NCI-H187 treated with DMSO at 0.1 percent for 48 hours (cell line): Measurements from ENCODE around the gene KCNAB2.

Experiments used
- DNase-seq: peaks from one replicate; lab custom pipeline; 2025; lab: John Stamatoyannopoulos, UW

Gene KCNAB2

GRCh38 chr1:6045561-6045960 is at the start of gene KCNAB2:
TSS of gene KCNAB2 (plus strand) at chr1:6045888. CDS start at chr1:6051537, 5,649 bp downstream.
- DNase-seq = no peak

GRCh38 chr1:5996641-5997270 is 48.9 kb upstream of the KCNAB2 start:
- DNase-seq = no peak

DNA sequence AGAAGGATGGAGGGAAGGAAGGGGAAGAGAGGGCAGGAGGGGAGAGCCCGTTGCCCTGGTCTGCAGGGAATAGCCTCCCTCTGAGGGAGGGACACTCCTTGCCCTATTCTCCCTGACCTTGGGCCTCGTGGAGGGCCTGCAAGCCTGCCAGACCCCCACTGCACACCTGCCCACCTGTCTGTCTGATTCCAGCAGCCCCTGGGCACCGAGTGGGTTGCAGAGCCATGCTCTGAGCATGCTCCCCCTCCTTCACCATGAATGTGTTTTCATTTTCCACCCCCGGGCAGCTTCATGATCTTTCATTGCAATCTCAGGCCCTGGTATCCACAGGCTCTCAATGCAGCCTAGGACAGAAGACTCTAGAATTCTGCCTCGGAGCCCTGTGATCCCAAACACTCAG is 48.4 kb upstream of the KCNAB2 start:
- DNase-seq = no peak

GRCh38 chr1:5998051-5998905 is 47.4 kb upstream of the KCNAB2 start:
- DNase-seq = no peak

GRCh38 chr1:5998906-5999301 is 46.8 kb upstream of the KCNAB2 start:
- DNase-seq = no peak

DNA sequence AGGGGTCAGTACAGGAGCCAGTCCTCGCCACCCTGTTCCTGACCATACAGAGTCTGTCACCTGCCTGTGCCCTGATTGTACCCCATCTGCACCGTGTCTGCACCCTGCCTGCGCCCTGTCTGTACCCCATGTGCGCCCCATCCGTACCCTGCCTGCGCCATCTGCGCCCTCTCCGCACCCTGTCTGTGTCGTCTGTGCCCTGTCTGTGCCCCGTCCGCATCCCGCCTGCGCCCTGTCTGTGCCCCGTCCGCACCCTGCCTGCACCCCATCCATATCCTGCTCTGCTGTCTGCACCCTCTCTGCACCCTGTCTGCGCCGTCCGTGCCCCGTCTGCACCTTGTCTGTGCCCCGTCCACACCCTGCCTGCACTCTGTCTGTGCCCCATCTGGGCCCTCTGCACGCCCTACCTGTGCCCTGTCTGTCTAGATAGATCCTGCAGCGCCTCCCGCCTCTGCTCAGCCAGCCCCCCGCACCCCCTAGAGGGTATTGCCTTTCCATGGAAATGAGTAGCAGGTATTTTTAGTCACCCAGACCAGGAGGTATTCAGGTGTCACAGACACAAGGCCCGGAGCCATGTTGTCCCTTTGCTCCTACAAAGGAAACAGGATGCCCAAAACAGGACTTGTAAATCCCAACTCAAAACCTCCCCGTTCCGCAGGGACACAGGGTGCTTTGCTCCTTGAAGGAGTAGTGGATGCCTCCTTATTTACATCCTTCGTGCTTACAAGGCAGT is 45.8 kb upstream of the KCNAB2 start:
- DNase-seq = no peak

DNA sequence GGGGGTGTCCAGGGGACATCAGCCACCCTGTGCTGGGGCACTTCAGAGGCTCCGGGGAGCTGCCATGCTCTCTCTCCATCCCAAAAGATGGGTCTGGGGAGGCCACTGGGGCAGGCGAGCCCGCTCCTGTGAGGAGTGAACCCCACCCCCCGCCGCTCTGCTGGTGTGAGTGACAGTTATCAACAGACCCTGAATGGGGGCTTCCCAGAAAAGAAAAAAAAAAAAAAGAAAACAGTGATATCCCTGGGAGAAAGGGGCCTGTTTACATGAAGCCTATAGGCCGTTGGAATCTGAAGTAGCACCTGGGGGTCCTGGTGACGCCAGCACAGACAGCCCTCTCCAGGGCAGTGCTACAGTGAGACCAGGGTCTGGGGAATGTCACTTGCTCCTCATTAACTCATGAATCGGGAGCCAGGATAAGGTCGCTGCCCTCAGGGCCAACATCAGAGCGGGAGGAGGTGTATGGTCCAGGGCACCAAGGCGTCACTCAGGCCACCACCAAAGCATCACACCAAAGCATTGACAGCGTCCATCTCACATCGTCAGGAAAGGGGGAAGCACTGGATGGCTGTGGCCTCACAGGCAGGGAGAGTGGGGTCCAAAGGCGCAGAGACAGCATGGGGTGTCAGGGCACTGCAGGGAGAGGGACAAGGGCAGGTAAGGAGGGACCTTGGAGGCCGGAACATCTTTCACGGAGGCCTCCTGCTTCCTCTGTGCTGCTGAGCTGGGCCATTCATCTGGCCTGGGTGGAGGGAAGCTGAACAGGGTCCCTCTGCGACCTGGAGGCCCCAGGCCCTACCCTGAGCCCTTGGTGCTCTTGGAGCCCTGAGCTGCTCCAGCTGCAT is 45.0 kb upstream of the KCNAB2 start:
- no peak for DNase-seq

- no peak for DNase-seq
These were observed 43.6 kb upstream of the KCNAB2 start for GRCh38 chr1:6001992-6002576.

GRCh38 chr1:6002714-6003501 is 42.8 kb upstream of the KCNAB2 start:
- no peak for DNase-seq

DNA sequence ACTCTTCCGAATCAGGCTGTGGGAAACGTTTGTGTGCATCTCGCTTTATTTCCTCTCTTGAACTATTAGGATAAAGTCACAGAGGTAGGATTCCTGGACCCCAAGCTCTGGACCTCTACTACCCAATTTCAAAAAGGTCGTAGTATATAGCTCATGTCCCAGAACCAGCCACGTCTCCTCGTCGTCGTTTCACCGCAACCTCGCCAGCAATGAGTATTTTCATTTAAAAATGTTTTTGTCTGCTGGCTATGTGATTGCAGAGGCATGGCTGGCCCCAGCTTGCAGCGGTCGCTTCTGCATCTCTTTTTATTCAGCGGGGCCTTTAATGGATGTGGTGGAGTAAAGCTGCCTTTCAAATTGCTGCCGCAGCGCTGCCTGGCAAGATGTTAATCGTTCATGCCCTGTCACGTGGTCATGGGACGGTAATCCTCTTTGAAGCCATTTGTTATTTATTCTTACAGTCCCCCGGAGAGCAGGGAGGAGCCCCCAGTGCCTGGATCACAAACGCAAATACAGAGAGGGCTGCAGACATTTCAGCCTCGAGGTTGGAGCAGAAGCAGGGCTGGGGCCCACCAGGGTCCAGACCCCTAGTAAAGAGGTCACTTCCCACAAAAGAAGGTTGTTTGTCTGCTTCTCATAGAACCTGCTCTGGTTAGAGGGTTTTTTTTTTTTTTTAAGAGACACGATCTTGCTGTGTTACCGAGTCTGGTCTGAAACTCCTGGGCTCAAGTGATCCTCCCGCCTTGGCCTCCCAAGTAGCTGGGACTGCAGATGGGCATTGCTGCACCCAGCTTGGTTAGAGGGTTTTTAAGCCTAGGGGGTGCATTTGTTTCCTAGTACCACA is 41.9 kb upstream of the KCNAB2 start:
- DNase-seq = peak; percentile 45

- no peak for DNase-seq
These were observed 41.1 kb upstream of the KCNAB2 start for GRCh38 chr1:6004412-6005123.

- no peak for DNase-seq
These were observed 40.3 kb upstream of the KCNAB2 start for GRCh38 chr1:6005276-6005917.

DNA sequence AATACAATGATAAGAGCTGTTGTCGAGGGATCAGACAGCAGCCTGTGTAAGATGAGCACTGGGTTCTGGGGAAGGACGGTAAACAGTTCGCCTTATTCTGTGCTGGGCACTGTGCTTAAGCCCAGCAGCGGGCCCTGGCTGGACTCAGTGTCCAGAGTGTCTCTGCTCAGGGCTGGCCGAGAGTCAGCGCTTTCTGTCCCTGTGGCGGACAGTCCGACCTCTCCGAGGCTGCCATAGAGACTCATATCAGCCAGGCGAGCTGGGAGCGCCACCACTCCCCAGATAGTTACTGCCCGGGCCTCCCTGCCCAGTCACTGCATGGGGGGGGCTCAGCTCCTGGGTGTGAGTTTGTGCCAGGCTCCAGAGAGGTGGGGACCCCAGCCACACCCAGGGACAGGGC is 38.8 kb upstream of the KCNAB2 start:
- no peak for DNase-seq

GRCh38 chr1:6007318-6008083 is 38.2 kb upstream of the KCNAB2 start:
- no peak for DNase-seq

- DNase-seq = no peak
These were observed 37.6 kb upstream of the KCNAB2 start for GRCh38 chr1:6008084-6008415.

GRCh38 chr1:6008696-6009095 is 37.0 kb upstream of the KCNAB2 start:
- no peak for DNase-seq

- no peak for DNase-seq
These were observed 36.3 kb upstream of the KCNAB2 start for GRCh38 chr1:6009120-6010040.
